ENCODE results near the gene SPSB3. TPM values are rescaled to one million over a fixed set of nuclear protein-coding genes. Genes with fewer than 3 reads are reported as not detected.

SPSB3 gene
- total RNA-seq, 1 donor from 2014 or later, result 50.0 TPM

GRCh38 chr16:1745181-1745899, 37.0 kb downstream of the SPSB3 start:
- H3K4me3 Mint-ChIP-seq, result no peak overlapping the region
- H3K27ac Mint-ChIP-seq, result peak overlapping the region; percentile 92
- H3K27me3 Mint-ChIP-seq (ENCODE audit: low read depth), result no peaks in the 10 kb centered on the region
- peaks cover 6% of the 10 kb centered on the region for H3K36me3 Mint-ChIP-seq
- no peak for TF ChIP-seq CTCF (IDR thresholded peaks at IDR 0.05; ENCODE audit: unreplicated experiment)
- no peaks in the 10 kb centered on the region for H3K9me3 Mint-ChIP-seq
- peaks cover 12% of the 10 kb centered on the region for H3K4me1 Mint-ChIP-seq
- no peak for DNase-seq (ENCODE audit: low spot score in 2 of 2, unreplicated experiment in 2 of 2)

GRCh38 chr16:1744338-1744840, 38.0 kb downstream of the SPSB3 start:
- no peak overlapping the region for H3K27ac Mint-ChIP-seq
- TF ChIP-seq CTCF (IDR thresholded peaks at IDR 0.05; ENCODE audit: unreplicated experiment), result no peak
- H3K9me3 Mint-ChIP-seq, result no peaks in the 10 kb centered on the region
- H3K27me3 Mint-ChIP-seq (ENCODE audit: low read depth), result no peaks in the 10 kb centered on the region
- no peak overlapping the region for H3K4me3 Mint-ChIP-seq
- H3K4me1 Mint-ChIP-seq, result peaks cover 12% of the 10 kb centered on the region
- DNase-seq (ENCODE audit: low spot score in 2 of 2, unreplicated experiment in 2 of 2), result no peak
- peaks cover 4% of the 10 kb centered on the region for H3K36me3 Mint-ChIP-seq

- peaks cover 12% of the 10 kb centered on the region for H3K4me1 Mint-ChIP-seq
- no peak overlapping the region for H3K27ac Mint-ChIP-seq
- H3K27me3 Mint-ChIP-seq (ENCODE audit: low read depth), result no peaks in the 10 kb centered on the region
- H3K9me3 Mint-ChIP-seq, result no peaks in the 10 kb centered on the region
- peaks cover 4% of the 10 kb centered on the region for H3K36me3 Mint-ChIP-seq
- no peak for DNase-seq (ENCODE audit: low spot score in 2 of 2, unreplicated experiment in 2 of 2)
- H3K4me3 Mint-ChIP-seq, result no peak overlapping the region
- TF ChIP-seq CTCF (IDR thresholded peaks at IDR 0.05; ENCODE audit: unreplicated experiment), result no peak
Measured at GRCh38 chr16:1743376-1744337, 38.7 kb downstream of the SPSB3 start.

- Mint-ChIP-seq H3K9me3 (no peaks in the 10 kb centered on the region), H3K36me3 (peaks cover 4% of the 10 kb centered on the region), H3K27ac (no peak overlapping the region), H3K27me3 (ENCODE audit: low read depth) (no peaks in the 10 kb centered on the region), H3K4me1 (peaks cover 12% of the 10 kb centered on the region), H3K4me3 (no peak overlapping the region)
- TF ChIP-seq CTCF (IDR thresholded peaks at IDR 0.05; ENCODE audit: unreplicated experiment), result no peak
- DNase-seq (ENCODE audit: low spot score in 2 of 2, unreplicated experiment in 2 of 2), result no peak
Measured at GRCh38 chr16:1741553-1742165, 40.7 kb downstream of the SPSB3 start.

- Mint-ChIP-seq H3K27ac (no peak overlapping the region), H3K4me1 (peaks cover 10% of the 10 kb centered on the region), H3K36me3 (peaks cover 4% of the 10 kb centered on the region), H3K4me3 (no peak overlapping the region), H3K9me3 (no peaks in the 10 kb centered on the region), H3K27me3 (ENCODE audit: low read depth) (no peaks in the 10 kb centered on the region)
- no peak for DNase-seq (ENCODE audit: low spot score in 2 of 2, unreplicated experiment in 2 of 2)
- TF ChIP-seq CTCF (IDR thresholded peaks at IDR 0.05; ENCODE audit: unreplicated experiment), result no peak
Measured at GRCh38 chr16:1740781-1741490, 41.4 kb downstream of the SPSB3 start.
